Subcutaneous adipose tissue (tissue), 4 donors: ENCODE data around the gene SLC12A5. TPM values are rescaled to one million over a fixed set of nuclear protein-coding genes. Genes with fewer than 3 reads are reported as not detected.

Source experiments
- CTCF ChIP-seq: fragments of 450-650 bp; IDR thresholded peaks from one replicate; pipeline ENCODE4 v1.5.1; 2016; ENCODE audit warnings: low read depth, mild to moderate bottlenecking, control low read depth, antibody characterized with exemption, moderate library complexity
- total RNA-seq, 4 donors: library from RNA; depleted of rRNA; stranded (reverse); fragments of >200 nt; gene quantifications; one replicate each; pipeline ENCODE4 v1.1.0, GENCODE V29; 2016

The SLC12A5 gene
- total RNA-seq, 4 donors from 2014 or later, result not detected

- no peak for TF ChIP-seq CTCF
Observed at GRCh38 chr20:46074006-46074405, 45.0 kb downstream of the SLC12A5 start.

GRCh38 chr20:46076806-46077205 is 47.8 kb downstream of the SLC12A5 start:
- no peak for TF ChIP-seq CTCF

- TF ChIP-seq CTCF, result no peak
Observed at GRCh38 chr20:46077642-46078305, 48.8 kb downstream of the SLC12A5 start.

GRCh38 chr20:46078954-46079353 is 49.9 kb downstream of the SLC12A5 start:
- TF ChIP-seq CTCF, result no peak

- TF ChIP-seq CTCF, result no peak
Observed at GRCh38 chr20:46081074-46081473, 52.1 kb downstream of the SLC12A5 start.

- TF ChIP-seq CTCF, result no peak
Observed at GRCh38 chr20:46083101-46083500, 54.1 kb downstream of the SLC12A5 start.

- TF ChIP-seq CTCF, result no peak
Observed at GRCh38 chr20:46083531-46084061, 54.6 kb downstream of the SLC12A5 start.
